GM21529 (cell line): ENCODE data around the gene DYRK2.
A peak's percentile ranks its signal among the peaks of the same experiment; 100 is the strongest.
"Not testable (repeated sequence)": the region's sequence is repeated elsewhere in the genome, so short reads cannot be mapped to it uniquely, and the experiment has no call there.

Experiments used
- ATAC-seq: cut with Tn5 transposase; IDR thresholded peaks from one replicate; pipeline ENCODE4 v1.9.1; 2021; ENCODE audit not compliant: unreplicated experiment

Gene DYRK2

DNA sequence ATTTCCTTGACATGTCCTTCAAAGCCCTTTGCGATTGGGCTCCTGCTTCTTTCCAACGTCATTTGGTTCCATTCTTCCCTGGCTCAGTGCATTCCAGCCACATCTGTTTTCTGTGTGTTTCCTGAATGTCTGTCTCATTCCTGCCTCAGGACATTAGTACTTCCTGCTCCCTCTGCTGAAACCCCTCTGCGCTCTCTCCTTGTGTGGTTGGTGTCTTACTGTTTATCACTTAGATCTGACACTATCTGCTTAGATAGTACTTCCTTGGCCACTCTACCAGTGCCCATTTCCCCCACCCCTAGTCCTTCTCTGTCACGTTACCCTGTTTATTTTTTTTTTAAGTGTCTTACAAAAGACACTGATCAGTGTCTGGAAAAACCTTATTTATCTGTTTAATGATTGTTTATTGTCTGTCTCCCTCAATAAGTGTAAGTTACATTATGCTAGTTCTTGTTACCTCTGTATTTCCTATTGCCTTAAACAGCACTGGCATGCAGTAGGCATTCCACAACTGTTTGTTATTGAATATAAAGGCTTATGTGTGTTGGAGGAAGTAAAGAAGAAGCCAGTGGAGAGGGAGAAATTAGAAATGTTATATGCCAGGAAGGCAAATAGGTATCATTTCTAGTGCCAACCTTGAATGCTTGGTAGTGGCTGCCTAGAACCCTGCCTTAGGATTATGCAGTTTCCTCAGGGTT, 21.5 kb downstream of the DYRK2 start:
- ATAC-seq, result no peak

DNA sequence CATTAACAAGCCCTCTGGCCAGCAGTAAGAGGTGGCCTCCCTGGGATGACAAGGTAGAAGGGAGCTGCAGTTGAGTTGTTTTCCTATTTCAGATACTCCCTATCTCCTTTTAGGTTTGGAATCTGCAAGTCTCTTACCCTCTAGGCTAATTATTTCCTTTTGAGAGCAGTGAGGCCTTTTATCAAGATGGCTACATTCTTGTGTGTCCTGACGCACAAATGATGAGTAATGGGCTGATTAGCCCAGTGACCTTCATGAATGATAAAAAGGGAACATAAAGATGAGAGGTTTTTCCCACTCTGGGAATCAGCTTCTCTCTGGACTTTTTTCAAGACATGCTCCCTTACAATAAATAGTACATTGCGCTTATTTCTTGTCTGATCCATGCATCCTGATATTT, 22.9 kb downstream of the DYRK2 start:
- ATAC-seq, result no peak

DNA sequence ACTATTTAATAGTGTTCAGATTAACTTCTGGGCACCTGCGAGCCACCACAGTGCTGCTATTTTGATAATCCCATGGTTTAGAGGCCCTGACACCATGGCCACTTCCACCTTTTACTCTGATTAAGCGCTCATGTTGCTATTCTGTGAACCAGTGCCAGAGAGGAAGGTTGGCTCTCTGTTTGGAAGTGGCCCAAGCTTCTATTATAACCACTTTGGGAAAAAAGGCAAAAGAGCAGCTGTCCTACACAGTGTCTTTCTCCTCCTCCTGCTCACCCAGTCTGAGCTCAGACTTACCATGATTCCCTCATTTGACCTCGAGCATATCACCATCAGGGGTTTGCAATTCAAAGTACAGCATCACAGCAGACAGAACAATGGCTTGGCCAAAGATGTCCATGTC, 23.3 kb downstream of the DYRK2 start:
- no peak for ATAC-seq

DNA sequence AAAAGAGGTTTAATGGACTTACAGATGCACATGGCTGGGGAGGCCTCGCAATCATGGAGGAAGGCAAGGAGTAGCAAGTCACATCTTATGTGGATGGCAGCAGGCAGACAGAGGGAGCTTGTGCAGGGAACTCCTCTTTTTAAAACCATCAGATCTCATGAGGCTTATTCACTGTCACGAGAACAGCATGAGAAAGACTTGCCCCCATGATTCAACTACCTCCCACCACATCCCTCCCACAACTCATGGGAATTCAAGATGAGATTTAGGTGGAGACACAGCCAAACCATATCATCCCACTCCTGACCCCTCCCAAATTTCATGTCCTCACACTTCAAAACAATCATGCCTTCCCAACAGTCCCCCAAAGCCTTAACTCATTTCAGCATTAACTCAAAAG, 24.0 kb downstream of the DYRK2 start:
- ATAC-seq, result not testable (repeated sequence)

DNA sequence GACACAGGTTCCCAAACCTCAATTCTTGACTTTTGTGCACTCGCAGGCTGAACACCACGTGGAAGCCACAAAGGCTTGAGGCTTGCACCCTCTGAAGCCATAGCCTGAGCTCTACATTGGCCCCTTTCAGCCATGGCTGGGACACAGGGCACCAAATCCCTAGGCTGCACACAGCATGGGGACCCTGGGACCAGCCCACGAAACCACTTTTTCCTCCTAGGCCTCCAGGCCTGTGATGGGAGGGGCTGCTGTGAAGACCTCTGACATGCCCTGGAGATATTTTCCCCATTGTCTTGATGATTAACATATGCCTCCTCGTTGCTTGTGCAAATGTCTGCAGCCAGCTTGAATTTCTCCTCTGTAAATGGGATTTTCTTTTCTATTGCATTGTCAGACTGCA, 25.0 kb downstream of the DYRK2 start:
- ATAC-seq, result not testable (repeated sequence)

DNA sequence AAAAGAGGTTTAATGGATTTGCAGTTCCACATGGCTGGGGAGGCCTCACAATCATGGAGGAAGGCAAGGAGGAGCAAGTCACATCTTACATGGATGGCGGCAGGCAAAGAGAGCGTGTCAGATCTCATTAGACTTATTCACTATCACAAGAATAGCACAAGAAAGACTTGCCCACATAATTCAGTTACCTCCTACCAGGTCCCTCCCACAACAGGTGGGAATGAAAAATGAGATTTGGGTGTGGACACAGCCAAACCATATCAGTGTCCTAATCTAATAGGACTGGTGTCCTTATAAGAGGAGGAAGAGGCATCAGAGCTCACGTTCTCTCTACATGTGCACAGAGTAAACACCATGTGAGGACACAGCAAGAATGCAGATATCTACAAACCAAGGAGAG, 25.9 kb downstream of the DYRK2 start:
- ATAC-seq, result no peak

DNA sequence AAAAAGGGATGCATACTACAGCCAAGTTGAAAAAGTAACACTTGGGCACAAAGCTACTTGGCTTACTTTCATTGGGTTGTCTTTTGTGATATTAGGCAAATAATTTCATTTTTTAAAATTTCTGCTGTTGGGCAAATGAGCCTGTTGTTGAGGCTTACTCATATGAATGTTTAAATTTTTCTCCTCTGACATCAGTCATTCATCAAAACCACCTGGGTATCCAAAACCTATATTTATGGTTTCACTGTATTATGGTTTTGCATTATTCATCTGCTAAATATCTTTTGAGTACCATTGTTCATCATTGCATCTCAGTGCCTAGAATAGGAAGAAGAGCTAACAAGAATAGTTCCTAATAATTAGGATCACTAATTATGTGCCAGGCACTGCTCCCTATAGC, 28.1 kb downstream of the DYRK2 start:
- no peak for ATAC-seq

DNA sequence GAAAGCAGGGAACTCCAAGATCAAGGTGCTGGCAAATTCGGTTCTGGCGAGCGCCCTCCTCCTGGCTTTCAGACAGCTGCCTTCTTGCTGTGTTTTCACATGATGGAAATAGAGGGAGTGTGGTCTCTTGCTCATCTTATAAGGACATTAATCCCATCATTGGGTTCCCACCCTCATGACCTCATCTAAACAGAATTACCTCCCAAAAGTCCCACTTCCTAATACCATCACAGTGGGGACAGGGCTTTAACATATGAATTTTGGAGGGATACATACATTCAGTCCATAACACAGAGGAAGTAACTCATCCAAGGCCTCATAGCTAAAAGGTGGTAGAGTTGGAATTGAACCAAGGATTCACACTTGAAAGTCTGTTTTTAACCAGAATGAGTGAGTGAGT, 28.6 kb downstream of the DYRK2 start:
- ATAC-seq, result no peak

DNA sequence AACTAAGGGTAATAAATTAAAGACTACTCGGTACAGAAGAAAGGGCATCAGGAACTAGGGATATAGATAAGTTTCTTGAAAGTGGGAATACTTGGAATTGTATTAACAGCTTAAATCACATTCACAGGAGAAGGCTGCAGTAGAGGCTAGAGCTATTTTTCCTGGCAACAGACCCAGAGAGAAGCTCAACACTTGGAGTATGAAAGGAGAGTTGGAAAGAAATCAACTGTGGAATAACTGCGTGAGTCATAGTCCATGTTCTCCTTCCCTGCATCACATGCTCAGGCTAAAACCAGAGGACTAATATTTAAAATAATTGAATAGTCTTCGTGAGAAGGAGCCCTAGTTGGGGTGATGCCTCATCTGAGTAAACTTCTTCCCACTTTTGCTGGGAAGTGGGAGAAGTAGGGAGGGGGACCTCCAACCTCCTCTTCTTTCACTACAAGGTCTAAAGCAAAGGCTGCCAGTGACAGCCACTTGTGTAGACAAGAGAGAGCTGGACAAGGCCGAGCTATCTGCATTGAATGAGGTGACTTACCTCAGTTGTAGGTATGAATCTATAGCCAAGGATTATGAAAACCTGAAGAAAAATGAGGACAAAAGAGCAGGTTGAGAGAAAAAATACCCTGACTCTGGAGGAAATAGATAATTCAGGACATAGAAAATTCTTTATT, 32.7 kb downstream of the DYRK2 start:
- no peak for ATAC-seq

DNA sequence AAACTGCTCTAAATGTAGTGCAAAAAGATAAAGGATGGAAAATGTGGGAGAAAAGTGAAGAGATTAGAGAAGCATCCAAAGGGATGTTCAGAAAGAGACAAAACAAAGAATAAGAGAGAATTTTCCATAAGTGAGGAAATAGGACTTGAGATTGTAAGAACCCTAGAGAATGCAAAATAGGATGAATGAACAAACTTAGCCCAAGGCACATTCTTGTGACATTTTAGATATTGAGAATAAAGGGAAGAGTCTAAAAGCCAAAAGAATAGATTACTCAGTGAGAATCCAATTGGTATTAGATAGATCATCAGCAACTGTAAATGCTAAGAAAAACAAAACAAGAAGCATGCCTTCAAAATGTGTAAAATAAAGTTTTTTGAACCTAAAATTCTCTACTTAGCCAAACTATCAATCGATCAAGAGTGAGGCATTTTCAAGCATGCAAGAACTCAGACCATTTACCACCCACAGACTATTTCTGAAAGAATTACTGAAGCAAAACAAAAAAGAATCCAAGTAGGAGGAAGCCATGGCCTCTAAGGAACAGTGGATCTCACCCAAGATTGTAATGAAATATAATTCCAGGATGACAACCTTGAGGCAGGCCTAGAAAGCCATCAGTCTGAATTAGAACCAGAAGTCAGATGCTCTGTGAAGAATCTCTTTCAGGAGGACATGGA, 33.5 kb downstream of the DYRK2 start:
- no peak for ATAC-seq

DNA sequence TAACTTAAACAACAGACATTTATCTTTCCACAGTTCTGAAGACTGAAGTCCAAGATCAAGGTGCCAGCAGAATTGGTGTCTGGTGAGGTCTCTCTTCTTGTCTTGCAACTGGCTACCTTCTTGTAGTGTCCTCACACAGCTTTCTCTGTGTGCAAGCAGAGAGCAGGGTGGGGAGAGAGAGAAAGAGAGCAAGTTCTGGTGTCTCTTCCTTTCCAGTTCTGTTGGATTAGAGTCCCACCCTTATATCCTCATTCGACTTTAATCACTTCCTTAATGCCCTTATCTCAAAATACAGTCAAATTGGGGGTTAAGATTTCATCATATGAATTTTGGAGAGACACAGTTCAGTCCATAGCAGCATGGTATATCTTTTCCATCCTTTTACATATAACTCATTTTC, 40.8 kb downstream of the DYRK2 start:
- ATAC-seq, result no peak

DNA sequence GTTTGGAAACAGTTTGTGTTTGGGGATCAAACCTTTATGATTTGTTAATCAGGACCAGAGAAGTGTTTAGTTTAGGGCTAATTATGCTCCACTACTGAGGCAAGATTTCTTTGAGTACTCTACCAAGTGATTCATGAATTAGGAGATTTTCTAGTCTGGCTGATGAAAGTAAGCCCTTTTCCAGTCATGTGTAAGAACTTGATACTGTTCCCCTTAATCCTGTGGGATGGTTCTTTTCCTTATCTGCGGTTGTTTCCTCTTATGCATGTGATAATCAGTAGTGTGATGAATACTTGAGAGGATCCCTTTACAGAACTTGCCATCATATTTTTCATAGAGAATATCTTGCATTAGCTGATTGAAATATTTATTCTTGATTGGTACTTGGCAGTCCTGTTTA, 42.1 kb downstream of the DYRK2 start:
- ATAC-seq, result no peak

DNA sequence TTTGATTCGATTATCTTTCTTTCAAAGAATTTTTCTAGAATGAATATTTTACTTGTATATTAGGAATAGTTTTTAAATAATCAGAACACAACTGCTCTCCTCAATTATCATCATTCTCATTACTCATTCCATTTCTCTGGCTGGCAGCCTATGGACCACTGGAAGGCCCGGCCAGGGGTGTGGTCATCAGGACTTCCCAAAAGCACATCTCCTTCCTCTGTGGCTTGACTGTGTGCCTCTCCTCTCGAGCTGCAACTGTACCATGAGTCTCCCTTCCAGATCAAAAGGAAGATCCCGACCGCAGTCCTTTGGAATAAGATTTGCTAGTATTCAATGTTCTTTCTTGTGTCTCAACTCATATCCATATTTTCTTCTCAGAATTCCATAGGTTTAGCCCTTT, 42.7 kb downstream of the DYRK2 start:
- no peak for ATAC-seq

DNA sequence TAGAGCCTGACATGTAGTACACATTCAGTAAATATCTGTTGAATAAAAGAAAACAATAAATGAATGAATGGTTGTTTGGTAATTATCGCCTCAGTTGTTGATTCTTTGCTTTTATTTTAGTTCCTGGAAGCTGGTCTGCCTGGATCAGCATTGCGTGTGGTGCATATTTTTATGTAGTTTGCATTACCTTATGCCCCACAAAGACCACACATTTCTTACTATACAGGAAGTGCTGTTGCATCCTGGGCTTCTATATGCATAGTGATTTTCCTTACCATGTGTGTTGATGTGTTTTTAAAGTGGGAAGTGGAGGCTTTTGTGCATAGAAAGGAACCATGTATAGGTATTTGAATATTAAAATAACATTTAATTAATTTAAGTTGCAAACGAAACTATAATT, 43.6 kb downstream of the DYRK2 start:
- ATAC-seq, result no peak

DNA sequence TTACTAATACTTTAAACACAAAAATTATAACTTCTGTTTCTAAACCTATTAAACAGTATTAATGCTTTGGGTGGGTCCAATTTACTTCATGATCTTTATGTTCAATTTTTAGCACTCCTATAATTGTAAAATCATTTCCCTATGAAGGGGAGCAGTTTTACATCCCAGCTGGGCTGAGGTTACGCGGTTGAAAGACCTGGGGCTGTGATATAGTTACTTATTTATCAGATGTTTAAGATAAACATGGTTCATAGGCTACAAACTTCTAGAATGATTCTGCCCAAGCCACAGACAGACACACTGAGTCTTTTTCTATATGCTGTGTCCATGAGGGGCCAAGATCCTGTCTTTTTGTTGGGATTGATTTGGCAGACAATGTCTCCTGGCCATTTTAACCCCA, 44.4 kb downstream of the DYRK2 start:
- peak; percentile 60 for ATAC-seq

DNA sequence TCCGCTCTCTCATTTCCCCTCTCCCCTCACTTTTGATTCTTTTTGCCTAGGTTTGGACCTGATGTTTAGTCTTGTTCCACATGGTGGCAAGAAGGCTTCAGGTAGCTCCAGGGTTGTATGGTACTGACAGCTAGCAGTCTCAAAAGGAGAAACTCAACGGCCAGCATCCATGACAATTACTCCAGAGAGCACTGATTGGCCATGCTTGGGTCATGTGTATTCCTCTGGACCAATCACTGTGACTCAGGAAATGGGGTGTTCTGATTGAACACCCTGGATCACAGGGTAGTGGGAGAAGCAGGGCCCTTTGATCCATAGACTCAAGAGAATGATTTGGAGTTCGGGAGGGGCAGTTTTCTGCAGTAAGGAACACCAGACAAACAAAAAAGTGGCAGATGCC, 45.3 kb downstream of the DYRK2 start:
- ATAC-seq, result no peak

DNA sequence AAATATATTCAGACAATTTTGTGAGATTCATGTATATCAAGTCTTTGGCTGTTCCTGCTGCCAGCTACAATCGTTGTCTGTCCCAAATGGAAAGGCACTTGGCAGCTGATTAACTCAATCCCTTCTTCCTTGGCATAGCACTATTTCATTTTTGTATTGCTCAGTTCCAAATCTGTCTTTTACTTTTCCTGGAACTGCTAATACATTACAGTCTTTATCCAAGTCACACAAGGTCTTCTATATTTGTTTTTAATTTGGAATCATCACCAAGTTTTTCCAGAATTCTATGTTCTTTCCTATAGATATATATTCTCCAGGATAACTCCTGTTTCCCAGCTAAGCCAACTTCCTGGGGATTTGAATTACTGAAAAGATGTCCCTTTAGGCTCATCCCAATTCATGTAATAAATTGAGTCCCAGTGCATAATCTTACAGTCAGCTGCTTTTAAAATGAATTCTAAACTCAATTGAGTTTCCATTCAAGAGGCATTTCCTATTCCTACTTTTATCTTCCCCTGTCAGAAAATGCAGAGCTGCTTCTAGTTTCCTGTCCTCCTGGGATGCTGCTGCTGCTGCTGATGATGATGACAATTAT, 45.9 kb downstream of the DYRK2 start:
- no peak for ATAC-seq

DNA sequence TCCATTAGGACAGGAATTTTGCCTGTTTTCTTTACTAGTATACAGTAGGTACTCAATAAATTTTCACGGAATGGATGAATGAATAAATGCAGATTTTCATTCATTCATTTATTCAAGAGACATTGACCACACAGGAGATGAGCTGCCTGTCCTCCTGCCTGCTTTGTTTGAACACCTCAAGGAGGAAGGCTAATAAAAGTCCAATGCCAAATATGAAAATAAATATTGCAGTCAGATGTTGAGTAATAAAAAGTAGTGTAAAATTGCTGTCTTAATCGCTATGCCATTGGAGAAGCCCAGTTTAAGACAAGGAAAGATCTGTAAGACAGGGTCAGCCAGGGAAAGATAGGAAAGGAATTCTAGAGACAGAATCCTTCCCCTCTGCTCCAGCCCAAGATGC, 47.4 kb downstream of the DYRK2 start:
- no peak for ATAC-seq

DNA sequence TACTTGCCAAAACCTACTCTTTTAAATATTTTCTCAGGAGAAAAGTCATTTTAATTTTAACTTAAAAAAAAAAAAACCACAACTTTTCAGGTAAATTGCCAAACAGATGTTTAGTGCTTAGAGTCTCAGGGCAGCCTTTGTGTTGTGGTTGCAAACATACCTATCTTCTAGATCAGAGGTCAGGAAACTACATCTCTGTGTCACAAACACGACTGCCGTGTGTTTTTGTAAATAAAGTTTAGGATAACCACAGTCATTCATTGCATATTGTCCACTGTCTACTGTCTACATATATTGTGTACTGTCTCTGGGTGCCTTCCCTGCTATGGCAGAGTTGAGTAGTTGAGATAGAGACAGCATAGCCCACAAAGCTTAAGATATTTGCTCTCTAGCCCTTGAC, 48.9 kb downstream of the DYRK2 start:
- no peak for ATAC-seq

DNA sequence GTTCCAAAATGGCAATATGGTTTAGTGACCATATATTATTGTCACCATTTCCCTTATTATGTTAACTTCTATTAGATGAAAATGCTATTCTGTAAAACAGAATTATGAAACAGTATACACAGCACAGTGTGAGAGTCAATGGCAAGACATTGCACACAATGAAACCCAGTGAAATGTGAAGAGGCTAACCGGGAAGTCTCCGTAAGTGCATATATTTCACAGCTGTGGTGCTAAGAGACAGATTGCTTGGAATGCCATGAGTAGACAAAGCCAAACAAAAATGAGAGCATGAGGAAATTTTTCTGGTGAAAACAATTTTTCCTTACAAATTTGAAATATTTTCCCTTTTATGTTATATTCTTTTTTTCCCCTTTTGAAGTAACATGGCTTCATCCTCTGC, 49.4 kb downstream of the DYRK2 start:
- ATAC-seq, result no peak

DNA sequence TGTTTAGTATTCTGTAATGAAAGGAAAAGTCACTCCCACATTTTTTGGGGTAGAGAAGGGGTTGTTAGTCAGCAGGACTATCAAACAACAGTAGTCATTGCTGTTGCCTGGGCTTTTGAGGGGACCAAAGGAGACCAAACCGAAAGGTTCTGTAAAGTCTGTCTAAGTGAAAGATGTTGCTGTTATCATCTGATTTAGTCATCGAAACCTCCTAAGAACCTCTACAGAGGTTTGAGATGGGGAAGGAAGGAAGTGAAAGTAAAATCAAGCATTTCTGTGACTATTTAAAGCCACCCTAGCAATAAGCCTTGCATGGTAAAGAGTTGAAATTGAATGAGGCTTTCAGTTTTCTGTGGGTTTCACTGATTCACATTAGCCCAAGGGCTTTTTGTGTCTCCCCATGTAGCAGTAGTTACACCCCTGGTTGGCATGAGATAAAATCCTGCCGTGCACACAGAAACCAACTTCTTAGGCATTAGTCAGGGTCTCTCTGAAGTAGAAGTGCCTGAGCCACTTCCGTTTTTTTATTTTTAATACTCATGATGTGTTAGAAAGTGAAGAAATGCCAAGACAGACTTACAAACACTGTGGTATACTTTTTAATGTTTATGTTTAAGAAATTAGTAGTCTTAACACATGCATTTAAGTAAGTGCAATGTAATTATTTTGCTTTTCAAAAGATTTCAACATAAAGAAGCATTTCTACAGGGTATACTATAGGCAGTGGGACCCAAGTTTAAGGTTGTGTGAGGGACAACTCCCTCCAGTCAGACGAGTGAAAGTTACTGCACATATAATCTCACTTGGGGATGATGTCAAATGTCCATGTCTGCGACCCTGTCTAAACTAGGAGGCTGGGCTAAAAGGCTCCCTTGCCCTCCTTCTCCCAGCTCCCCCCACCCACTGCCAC, 50.4 kb downstream of the DYRK2 start:
- peak; percentile 96 for ATAC-seq
